GM21576 (cell line): ENCODE results near the gene TESPA1.
"Not testable (repeated sequence)": the region's sequence is repeated elsewhere in the genome, so short reads cannot be mapped to it uniquely, and the experiment has no call there.

Experiments used
- ATAC-seq: cut with Tn5 transposase; IDR thresholded peaks from one replicate; pipeline ENCODE4 v1.9.1; 2021; ENCODE audit warnings: mild to moderate bottlenecking, moderate library complexity; ENCODE audit not compliant: unreplicated experiment

TESPA1 gene

DNA sequence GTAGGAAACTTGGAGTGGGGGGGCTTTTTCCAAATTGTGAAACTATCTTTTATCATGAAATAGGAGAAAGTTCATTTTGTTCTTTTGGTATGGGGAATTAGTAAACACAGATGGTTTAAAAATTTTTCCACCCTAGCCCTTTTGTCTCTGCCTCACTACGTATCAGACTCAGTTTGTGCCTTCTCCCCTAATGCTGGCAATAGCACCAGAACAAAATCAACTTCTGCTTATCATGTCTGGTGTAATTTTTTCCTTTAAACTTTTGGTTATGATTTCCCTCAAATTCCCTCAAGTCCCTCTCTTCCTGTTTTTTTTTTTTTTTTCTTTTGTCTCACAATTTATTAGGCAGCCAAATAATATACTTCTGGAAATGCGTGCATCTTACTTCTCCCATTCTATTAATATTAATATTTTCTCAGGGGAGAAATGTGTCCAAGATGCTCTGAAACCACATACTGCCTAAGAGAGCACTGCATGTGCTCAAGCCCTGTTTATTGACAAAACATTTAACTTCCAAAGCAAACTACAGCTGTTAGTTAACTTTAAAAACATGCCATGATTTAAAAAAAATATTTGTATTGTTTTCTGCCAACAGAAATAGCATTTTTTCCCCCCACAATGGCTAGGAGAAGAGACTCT lies 35.4 kb downstream of the TESPA1 start:
- ATAC-seq = no peak

DNA sequence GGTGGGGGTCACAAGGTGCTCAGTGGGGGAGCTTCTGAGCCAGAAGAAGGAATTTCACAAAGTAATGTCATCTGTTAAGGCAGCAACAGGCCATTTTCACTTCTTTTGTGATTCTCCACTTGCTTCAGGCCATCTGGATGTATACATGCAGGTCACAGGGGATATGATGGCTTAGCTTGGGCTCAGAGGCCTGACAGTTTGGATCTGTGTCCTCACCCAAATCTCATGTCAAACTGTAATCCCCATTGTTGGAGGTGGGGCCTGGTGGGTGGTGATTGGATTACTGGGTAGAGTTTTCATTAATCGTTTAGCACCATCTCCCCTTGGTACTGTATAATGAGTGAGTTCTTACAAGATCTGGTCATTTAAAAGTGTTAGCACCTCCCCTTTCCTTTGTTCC lies 36.4 kb downstream of the TESPA1 start:
- ATAC-seq = no peak

DNA sequence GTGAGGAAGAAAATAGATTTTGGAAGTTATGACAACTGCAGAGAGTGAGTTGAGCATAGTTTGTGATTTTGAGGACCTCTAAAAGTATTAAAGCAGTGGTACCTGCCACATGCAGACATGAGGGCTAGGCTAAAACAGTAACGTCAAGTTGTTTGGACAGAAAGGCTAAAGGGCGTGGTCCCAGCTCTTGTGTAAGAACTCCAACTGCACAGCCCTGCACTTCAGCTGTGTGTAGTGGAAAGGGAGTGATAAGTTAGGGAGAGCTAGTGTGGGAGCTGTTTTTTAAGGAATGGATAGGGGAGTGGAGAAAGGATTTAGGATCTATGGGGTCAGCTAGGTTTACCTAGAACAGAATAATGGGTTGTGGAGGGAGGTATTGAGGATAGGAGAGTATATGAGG lies 39.5 kb downstream of the TESPA1 start:
- ATAC-seq = no peak

DNA sequence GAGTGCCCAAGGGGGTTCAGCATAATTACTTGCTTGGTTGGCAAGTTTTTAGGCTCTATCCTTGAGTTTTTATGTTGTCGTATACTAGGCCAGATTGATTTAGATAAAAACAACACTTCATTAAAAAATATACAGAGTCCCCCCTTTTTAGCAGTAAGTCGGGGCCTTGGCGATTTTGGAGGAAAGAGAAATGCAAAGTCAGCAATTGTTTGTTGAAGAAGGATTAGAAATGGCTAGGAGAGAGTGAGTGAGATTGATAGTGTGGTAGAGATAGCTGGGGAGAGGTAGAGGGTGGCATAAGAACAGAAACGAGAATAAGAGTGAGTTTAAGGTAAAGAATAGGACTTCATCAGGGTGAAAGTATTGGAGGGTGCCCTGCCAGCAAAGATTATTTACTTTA lies 41.3 kb downstream of the TESPA1 start:
- not testable (repeated sequence) for ATAC-seq

DNA sequence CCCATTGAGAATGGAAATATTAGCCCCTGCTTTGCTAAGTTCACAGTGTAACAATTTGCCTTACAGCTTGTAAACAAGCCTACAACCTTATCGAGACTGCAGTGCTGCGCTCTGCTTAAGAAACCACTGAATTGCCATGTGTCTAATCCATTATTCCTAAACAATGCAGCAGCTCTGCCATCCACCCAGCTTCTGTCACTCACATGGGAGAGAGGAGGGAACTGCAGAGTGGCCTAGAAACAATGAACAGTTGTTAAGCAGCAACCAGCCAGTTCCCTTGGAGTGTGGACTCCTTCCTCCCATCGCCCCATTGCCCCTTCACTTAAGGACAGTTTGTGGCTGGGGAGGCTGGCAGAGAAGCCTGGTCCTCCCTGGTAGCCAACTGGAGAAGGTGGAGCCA lies 42.9 kb downstream of the TESPA1 start:
- no peak for ATAC-seq

DNA sequence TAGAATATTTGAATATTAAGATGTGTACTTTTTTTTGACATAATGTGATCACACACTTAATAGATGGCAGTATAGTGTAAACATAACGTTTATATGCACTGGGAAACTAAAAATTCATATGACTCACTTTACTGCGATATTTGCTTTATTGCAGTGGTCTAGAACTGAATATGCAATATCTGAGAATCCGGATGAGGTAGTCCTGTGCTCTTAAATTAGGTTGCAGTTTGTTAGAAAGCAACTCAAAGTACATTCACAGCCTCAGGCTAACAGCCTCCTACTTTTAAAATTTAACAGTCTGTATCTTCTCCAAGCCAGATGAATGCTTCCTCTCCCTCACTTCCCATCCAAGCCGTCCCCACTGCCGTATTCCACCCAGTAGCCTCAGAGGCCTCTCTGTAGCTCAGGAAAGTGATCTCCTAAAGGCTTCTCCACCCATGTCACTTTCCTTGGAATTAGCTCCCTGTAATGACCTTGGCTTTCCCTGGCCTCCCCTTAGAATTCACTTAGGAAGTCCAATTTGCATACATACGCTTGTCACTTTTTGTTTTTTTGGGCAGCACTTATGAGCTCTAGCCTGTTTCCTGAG lies 43.7 kb downstream of the TESPA1 start:
- ATAC-seq = no peak

DNA sequence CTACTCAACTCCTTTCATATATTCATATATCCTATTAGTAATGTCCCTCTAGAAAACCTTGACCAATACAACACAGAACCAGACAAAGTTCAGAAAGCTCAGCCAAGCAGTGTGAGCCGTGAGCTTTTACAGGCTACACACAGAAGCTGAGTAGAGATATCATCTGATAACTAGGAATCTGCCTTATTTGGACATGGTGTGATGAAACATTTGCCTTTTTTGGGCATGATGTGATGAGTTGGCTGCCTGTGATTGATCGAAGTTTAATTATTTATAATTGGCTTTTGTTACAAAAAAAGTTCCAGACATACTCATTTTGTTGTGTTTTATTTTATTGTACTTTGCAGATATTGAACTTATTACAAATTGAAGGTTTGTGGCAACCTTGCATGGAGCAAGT lies 46.6 kb downstream of the TESPA1 start:
- no peak for ATAC-seq

DNA sequence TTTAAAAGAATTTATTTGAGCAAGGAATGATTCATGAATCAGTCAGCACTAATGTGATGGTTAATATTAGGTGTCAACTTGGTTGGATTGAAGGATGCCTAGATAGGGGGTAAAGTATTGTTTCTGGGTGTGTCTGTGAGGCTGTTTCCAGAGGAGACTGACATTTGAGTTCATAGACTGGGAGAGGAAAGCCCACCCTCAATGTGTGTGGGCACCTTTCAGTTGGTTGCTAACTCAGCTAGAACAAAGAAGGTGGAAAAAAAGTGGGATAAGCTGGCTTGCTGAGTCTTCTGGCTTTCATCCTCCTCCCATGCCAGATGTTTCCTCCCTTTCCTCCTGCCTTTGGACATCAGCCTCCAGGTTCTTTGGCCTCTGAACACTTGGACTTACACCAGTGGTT lies 47.2 kb downstream of the TESPA1 start:
- no peak for ATAC-seq

DNA sequence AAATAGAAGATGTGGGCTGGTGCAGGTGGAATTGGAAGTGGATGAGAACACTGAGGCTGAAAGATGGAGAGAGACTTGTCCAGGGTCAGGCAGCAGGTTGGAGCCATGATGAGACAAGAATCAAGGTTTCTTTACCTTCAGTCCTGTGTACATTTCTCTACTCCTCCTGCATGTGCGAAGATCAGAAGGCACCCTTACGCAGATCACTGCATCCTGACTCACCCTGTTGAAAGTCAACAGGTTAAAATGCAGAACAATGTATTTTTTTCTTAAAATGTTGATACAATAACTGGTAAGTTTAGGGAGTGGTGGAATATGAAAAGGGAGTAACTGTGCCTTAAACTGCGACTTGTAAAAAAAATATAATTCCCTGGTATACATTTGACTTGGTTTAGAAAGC lies 47.8 kb downstream of the TESPA1 start:
- ATAC-seq = no peak

DNA sequence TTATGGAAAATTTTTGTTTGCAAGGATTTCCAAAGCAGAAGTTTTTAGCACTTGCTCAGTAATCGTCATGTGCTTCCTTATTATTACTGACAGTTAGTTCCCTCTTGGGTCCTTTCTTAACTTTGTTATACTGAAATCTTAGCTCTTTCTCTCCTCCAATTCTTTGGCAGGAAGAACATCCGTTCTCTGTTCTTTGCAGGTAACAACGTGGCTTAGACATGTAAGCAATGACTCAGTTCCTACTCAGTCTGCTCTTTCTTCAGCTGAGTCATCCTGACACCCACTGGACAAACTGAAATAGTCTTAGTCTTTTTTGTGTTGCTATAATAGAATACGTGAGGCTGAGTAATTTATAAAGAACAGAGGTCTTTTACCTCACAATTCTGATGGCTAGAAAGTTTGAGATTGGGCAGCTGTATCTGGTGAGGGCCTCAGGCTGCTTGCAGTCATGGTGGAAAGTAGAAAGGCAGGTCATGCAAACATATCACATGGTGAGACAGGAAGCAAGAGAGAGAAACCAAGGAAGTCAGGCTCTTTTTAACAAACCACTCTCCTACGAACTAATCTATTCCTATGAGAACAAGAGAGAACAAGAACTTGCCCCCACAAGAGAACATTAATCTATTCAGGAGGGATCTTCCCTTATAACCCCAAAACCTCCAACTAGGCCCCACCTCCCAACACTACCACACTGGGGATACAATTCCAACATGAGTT lies 49.2 kb downstream of the TESPA1 start:
- ATAC-seq = peak; percentile 98

DNA sequence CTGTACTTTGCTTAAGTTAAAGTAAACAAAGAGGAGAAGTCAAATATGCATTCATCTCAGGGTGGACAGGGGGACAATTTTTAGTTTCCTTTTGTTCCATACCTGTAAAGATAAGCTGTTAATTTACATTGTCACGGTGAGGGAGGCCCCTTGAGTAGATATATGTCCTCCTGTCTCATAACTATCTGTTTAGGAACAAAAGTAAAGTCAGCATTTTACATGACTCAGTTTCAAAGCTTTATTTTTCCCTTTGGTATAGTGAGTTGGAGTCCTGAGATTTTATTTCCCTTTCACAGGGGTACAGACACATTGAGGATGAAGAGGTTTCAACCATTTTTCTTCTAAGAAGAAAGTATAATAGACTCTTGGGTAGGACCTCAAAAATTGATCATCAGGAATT lies 50.1 kb downstream of the TESPA1 start:
- ATAC-seq = no peak

DNA sequence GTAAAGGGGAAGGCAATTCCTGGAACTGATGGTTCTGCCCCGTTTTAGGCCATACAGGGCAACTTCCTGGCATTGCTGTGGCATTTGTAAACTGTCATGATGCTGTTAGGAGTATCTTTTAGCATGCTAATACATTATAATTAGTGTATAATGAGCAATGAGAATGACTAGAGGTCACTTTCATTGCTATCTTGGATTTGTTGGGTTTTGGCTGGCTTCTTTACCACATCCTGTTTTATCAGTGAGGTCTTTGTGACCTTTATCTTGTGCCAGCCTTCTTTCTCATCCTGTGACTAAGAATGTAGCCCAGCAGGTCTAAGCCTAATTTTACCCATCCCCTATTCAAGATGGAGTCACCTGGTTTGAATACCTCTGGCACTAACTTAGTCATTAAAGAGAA lies 51.2 kb downstream of the TESPA1 start:
- ATAC-seq = no peak

DNA sequence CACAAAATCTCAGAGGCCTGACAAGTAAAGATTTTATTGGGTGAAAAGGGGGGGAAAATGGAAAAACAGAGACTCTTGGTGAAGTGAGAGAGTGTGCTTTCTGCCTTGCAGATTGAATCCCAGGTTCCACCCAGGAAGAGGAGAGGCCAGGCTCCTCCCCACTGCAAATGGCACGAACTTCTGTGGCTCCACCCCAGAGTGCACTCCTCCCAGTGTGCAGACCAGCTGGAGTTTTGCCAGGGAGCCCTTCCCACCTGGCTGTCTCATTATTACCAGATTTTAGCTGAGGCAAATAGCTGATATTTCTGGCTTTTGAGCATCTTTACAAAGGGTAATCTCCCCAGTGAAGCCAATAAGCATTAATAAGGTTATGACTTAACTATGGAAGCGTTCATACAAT lies 51.9 kb downstream of the TESPA1 start:
- no peak for ATAC-seq

DNA sequence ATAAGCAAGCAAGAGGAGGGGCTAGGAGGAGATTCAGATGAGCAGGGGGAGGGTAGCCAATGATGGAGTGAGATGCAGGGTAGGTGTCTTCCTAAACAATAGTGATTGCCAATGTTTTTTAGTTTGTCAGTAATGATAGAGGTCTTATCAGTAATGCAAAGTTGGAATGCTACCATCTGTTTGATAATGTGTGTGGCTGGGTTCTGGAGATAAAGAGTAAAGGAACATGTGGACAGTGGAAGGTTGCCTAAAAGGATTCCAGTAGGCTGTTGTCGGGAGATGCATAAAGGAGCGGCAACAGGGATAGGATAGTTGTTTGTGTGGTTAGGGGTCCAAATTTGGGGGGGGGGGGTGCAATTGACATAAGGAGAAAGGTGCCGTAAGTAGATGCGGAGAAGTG lies 52.5 kb downstream of the TESPA1 start:
- ATAC-seq = no peak

DNA sequence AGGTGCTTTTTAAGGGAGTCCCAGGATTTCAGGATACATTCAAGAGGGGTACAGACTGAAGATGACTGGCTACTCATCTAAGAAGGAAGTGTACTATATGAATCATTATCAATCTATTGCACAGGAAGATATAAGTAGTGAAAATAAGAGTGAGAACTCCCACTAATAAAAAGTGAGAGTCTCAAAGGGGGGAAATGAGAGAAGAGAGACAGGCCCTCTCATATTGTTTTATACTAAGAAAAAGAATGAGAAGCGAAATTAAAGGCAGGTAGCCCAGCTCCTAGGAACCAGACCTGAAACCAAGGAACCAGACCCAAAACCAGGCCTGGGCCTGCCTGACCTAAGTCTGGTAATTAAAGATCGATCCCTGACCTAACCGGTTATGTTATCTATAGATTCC lies 54.6 kb downstream of the TESPA1 start:
- ATAC-seq = no peak

DNA sequence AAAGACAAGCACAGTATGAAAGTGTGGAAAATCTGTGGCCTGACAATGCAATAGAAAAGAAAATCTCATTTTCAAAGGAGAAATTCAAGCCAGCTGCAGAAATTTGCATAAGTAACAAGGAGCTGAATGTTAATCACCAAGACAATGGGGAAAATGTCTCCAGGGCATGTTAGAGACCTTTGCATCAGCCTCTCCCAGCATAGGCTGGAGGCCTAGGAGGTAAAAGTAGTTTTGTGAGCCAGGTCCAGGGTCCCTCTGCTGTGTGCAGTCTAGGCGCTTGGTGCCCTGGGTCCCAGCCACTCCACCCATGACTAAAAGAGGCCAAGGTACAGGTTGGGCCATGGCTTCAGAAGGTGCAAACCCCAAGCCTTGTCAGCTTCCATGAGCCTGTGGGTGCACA lies 58.3 kb downstream of the TESPA1 start:
- no peak for ATAC-seq

DNA sequence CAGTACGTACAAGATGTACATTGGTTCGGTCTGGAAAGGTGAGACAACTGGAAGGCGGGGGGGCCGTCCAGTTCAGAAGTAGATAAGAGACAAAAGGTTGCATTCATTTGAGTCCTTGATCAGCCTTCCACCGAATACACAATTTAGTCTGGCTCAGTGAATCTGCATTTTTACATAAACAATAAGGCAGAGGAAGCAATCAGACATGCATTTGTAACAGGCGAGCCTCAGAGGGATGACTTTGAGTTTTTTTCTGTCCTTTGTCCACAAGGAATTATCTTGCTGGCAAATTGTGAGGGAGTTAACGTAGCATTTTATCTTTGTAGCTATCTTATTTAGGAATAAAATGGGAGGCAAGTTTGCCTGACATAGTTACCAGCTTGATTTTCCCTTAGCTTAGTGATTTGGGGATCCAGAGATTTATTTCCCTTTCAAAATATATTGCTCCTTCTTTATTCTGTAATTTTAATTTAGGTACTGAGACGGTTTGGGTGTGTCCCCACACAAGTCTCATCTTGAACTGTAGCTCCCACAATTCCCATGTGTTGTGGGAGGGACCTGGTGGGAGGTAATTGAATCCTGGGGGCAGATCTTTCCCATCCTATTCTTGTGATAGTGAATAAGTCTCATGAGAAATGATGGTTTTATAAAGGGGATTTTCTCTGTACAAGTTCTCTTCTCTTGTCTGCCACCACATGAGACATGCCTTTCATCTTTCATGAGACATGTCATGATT lies 59.4 kb downstream of the TESPA1 start:
- ATAC-seq = no peak

DNA sequence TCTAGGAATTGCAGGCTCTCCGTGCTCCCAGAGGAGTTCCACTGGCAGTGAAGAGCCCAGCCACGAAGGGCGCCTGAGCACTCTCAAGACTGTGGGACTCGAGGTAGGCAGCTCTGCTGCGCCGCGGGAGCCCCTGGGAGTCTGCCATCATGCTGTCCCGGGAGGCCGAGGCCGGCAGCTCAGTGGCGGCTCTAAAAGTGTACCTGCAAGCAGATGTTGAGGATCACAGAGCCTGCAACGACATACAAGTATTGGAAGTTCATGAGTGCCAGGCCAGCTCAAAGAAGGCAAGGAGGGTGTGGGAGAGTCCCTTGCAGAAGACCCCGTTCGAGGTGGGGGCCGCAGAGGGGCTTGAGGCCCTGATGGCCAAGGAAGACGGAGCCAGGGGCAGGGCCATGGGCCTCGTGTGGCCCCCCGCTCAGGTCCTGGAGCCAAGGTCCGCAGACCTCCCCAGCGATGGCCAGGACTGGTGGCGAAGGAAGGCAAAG lies 67.5 kb downstream of the TESPA1 start:
- no peak for ATAC-seq
